ENCODE data around the gene MYH6.
"Not testable (repeated sequence)": the region's sequence is repeated elsewhere in the genome, so short reads cannot be mapped to it uniquely, and the experiment has no call there.

The MYH6 gene

DNA sequence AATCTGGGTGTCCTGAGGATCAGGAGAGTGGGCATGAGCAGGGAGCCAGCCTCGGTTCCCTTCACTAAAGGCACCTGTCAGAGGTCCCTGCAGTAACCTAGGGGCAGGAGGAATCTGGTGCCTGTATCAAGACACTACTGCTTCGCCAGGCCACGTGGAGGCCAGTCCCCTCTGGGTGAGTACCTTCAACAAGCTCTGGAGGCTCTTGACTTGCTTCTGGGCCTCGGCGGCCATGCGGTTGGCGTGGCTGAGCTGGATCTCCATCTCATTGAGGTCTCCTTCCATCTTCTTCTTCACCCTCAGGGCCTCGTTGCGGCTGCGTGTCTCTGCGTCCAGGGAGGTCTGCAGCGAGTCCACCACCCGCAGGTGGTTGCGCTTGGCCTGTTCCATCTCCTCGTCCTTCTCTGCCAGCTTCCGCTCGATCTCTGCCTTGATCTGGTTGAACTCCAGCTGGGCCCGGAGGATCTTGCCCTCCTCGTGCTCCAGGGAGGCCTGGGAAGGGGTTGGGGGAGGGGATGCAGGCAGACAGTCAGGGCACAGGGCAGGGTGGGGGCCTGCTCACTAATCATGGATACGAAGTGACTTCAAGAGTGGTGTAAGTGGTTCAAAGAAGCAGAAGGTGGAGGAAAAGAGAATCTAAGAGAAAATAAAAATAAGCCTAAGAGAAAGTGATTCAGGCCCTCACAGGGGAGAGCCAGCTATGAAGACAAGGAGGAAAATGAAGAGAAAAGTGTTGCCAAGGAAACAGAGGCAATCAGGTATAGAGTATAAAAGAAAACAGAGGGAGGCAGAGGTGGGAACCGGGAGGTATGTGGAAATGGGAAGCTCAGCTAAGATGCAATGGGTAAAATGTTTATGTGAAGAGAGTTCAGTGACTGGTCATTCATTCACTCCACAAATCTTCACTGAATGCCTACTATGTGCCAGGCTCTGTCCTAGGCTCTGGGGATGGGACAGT lies 8.0 kb upstream of the MYH6 start:
- FAIRE-seq (no peak), DNase-seq (ENCODE audit: insufficient read length, low spot score) (no peak)

DNA sequence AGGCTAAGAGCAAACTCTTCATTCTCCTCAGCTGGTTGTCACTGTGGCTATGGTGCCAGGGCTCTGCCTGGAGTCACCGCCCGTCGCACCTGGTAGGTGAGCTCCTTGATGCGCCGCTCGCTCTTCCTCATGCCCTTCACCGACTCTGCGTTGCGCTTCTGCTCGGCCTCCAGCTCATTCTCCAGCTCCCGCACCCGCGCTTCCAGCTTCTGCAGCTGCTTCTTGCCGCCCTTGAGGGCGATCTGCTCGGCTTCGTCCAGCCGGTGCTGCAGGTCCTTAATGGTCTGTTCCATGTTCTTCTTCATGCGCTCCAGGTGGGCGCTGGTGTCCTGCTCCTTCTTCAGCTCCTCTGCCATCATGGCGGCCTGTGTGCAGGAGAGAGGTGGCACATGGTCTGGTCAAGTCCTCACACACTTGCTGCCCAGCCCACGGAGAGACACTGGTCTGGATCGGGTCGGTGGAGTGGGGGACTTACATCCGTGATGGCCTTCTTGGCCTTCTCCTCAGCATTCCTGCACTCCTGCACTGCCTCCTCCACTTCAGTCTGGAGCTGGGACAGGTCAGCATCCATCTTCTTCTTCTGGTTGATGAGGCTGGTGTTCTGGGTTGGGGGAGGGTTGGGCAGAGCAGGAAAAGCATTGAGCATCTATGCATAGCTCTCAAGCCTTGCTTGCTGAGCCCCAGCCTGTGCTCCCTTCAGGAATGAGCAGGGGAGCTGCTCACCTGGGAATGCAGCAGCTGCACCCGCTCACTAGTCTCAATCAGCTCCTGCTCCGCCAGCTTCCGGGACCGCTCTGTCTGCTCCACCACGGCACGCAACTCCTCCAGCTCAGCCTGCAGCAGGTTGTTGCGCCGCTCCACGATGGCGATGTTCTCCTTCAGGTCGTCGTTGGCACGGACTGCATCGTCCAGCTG lies 7.1 kb upstream of the MYH6 start:
- DNase-seq (ENCODE audit: insufficient read length, low spot score) (no peak), FAIRE-seq (no peak)

DNA sequence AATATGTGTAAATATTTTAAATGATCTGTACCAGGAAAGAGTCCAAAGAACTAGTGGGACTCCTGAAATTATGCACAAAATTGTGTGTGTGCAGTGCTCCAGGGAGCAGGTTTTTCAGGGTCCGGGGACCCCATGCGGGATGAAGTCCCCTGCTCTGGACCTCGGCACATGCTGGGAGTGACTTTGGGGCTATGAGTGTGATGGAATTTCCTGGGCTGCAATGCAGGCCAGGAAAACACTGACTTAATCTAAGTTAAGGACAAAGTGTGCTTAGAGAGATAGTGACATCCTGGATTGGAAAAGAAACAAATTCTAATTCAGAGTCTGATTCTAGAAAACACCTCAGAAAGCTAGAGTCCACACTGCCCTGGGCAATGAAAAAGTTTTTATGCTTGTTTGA lies 6.2 kb upstream of the MYH6 start:
- FAIRE-seq (no peak), DNase-seq (ENCODE audit: insufficient read length, low spot score) (no peak)

DNA sequence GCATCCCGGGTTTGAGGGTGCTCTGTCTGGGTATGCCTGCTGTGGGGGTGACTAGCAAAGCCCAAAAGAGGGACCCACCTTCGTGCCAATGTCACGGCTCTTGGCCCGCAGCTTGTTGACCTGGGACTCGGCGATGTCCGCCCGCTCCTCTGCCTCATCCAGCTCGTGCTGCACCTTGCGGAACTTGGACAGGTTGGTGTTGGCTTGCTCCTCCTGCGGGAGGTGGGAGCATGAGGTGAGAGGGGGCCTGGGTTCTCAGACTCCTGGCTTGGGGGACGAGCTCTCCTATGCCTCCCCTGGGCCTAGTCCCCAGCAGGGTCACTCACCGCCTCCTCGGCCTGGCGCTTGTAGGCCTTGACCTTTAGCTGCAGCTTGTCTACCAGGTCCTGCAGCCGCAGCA lies 5.6 kb upstream of the MYH6 start:
- no peak for FAIRE-seq
- DNase-seq (ENCODE audit: insufficient read length, low spot score): no peak

DNA sequence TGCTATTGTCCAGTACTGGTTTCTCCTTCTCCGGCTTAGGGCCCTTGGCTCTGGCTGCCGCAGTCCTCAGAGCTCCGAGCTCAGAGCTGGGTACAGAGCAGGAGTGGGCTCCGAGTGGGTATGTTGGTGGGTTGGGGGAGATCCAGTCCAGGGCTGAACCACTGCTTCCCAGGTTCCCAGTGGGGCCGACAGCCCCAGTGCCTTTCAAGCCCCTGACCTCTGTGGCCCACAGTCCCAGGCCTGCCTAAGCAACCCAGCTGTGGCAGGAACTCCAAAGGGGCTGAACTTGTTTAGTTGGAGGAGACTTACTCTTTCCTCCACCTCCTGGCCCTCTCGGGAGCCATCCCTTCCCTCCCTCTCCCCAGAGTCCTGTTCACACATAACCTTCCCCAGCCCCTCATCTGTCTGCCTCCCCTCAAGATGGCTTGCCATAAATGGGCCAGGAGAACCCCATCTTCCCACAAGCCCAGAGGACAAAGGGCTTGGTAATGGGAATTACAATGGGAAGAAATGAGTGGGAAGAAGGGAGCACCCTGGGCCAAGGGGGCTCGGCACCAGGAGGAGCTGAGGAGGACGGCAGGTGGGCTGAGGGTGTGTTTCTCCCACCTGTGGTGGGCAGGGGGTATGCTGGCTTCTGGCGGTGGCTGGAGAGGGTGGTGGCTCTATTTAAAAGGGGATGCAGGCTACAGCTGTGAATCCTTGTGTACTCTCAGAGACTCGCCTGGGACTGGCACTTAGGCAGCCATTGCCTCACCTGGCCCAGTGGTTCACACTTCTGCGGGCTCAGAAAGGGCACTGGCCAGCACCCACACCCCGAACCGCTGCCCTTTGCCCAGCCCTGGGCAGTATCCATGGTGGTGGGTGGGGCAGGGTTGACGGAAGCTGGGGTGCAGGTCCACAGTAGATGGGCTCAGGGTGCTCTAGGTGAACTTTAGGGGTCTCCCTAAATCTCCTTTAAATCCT lies 3.8 kb upstream of the MYH6 start:
- FAIRE-seq (no peak), DNase-seq (ENCODE audit: insufficient read length, low spot score) (no peak)

DNA sequence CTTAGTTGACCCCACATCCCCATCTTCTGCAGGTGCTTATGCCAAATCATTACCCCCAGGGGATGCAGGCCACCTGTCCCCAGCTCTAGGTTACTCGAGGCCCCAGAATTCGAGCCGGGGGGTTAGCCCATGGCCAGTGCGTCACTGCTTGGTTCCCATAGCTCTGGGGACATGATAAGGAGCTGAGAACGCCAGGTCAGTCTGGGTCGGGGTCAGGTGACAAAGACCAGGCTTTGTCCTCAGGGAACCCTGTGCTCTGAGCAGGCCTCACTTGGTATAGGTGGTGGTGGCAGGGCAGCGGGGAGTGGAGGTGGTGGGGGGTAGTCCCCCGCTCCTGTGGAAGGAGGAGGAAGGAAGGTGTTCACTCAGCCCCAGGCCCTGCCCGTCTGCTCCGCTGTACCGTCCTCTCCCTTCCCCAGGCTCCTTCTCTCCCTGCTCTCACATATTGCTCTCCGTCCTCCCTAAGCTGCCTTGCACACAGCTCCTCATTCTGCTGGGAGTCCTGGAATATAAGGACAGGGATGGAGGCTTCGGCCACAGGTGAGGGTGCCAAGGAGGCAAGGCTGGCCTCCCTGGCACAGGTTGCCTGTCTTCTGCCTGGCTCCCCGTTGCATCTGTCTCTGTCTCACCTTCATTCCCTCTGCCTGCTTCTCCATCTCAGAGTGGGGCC lies 2.0 kb upstream of the MYH6 start:
- DNase-seq (ENCODE audit: insufficient read length, low spot score) (no peak), FAIRE-seq (no peak)

DNA sequence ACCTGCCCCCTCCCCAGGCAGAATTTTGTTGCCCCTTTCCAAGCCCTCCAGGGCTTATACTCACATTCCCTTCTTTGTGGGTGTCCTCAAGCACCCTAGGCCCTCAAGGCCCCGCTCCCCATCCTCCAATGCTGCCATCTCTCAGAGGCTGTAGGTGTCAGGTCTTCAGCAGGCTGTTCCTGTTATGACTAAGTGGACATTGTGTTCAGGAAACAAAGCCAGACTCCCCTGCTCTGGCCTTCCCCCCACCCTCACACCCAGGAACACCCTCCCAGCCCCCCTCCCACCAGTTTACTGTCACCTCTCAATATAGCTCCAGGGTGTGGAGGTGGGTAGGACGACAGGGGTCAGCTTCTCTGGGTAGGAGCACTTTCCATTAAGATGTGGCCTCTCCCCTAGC lies 1.4 kb upstream of the MYH6 start:
- FAIRE-seq: no peak
- DNase-seq (ENCODE audit: insufficient read length, low spot score): no peak

DNA sequence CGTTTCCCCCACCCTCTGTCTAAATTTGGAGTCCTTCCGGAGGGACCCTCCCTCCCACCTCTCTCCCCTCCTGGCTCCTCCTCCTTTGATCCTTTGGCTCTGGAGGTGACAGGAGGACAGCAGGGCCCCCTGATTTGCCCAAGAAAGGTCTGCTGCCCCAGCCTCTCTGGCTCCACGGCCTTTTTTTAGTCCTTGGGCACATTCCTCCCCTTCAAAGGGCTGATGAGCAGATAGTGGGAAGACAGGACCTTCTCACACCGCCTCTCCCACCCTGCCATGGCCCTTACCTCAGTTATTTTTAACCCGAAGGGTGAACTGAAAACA lies 196 bp upstream of the MYH6 start:
- no peak for FAIRE-seq
- no peak for DNase-seq (ENCODE audit: insufficient read length, low spot score)

DNA sequence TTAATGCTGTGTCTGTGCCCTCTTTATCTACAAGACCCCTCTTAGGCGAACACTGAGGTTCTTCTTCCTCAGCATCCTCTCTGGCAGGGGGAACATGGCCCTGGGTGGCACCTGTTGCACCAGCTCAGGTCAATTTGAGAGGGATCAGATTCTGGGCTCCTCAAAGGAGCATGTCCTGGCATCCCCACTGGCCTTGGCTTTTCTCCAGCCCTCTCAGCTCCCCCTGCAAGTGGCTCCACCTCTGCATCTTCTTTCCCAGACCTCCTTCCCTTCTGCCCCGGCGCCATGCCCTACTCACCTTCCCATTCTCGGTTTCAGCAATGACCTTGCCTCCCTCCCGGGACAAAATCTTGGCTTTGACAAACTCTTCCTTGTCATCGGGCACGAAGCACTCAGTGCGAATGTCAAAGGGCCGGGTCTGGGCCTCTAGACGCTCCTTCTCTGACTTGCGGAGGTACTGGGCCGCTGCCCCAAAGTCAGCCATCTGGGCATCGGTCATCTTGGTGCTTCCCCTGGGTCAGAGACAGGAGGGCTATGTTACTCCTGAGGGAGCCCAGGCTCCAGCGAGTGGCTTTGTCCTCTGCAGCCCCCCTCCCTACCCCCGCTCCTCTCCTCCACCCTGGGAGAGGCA lies 1.2 kb downstream of the MYH6 start:
- no peak for DNase-seq (ENCODE audit: insufficient read length, low spot score)
- FAIRE-seq: no peak

DNA sequence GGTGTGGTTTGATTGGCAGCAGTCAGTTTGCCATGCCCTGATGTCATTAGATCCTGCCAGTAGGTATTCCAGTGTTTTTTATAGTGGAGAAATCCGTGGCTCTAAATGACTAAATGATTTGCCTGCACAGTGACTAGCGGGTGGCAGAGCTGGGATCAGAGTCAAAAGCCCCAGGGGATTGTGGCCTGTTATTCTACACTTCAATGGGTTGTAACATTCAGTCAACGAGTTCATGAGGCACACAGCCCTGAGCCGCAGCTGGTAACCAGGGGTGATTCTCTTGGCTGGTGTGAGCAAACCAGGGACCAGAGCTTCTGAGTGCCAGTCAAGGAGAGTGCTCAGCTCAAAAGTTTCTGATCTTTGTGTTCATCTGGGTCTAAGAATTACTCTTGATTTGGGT lies 1.8 kb downstream of the MYH6 start:
- FAIRE-seq: no peak
- DNase-seq (ENCODE audit: insufficient read length, low spot score): no peak

DNA sequence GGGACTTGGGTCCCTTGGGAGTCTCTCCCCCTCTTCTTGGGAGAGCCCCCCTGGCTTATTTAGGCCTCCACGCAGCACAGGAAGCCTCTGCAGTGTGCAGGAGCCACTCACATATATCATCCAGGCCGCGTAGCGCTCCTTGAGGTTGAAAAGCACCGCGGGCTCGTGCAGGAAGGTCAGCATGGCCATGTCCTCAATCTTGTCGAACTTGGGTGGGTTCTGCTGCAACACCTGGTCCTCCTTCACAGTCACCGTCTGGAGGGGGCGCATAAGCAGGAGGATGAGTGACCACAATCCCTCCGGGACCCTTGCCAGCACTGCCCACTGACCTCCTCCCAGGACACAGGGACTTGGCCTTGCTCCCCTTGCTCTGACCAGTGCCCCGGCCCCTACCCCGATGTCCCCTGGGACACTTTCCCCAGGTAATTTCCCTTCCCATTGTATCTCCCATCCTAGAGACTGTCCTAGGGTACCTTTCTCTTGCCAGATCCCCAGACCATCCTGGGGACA lies 2.5 kb downstream of the MYH6 start:
- no peak for FAIRE-seq
- DNase-seq (ENCODE audit: insufficient read length, low spot score): no peak

DNA sequence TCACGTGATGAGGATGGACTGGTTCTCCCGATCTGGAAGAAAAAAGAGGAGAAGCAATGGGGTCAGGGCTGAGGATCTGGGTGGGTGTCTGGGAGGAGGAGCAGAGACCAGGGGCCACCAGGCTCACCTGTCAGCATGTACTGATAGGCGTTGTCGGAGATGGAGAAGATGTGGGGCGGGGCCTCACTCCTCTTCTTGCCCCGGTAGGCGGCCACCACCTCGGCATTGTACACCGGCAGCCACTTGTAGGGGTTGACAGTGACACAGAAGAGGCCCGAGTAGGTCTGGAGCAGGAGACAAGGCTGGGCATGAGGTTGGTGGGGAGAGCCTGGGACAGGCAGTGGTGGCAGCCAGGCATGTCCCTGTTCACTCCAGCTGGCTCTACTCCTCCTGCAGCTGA lies 3.0 kb downstream of the MYH6 start:
- DNase-seq (ENCODE audit: insufficient read length, low spot score) (no peak), FAIRE-seq (no peak)

DNA sequence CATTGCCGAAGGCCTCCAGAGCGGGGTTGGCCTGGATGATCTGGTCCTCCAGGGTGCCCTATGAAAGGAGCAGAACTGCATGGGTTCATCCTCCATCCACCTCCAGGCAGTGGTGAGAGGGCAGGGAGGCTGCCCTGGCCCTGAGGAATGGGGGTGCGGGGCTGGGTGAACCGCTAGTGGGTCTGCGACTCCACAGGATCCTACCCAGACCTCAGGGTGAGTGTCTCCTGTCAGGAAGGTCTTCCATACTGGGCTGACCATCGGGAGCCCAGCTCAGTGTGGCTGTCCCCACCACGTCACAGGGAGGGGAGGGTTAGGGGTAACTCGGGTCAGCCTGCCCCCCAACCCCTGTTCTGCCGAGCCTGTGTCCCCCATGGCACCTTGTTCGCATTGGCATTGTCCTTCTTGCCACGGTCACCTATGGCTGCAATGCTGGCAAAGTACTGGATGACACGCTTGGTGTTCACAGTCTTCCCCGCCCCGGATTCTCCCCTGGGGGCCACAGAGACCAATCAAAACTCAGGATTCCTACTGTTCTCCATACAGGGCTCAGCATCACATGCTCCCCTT lies 3.7 kb downstream of the MYH6 start:
- FAIRE-seq (no peak), DNase-seq (ENCODE audit: insufficient read length, low spot score) (no peak)

DNA sequence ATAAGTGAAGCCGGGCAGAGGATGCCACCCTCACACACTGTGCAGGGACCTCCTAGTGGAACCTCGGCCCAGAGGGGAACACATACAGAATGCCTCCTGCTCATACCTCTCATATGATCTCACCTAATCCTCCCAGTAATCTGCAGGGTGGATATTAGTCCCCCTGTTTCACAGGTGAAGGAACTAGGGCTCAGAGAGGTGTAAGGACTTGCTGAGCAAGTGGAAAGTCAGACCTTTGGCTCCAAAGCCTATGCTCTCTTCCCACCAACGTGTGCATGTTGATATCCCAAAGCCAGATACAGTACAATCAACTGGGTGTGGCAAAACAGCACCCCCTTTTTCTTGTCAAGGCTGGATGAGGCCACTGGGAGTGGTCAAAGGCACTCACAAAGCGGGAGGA lies 4.2 kb downstream of the MYH6 start:
- no peak for DNase-seq (ENCODE audit: insufficient read length, low spot score)
- FAIRE-seq: no peak

DNA sequence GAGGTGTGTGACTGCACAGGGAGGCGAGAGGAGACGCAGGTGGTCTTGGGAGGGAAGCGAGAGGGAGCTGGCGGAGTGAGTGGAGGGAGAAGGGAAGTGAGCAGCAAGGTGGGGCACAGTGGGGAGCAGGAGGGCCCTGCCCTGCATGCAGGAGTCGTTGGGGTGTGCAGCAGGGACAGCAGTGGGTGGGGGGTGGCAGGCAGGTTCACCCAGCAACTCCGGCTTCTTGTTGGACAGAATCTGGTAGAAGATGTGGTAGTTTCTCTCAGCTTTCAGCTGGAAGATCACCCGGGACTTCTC lies 5.0 kb downstream of the MYH6 start:
- FAIRE-seq (no peak), DNase-seq (ENCODE audit: insufficient read length, low spot score) (no peak)

DNA sequence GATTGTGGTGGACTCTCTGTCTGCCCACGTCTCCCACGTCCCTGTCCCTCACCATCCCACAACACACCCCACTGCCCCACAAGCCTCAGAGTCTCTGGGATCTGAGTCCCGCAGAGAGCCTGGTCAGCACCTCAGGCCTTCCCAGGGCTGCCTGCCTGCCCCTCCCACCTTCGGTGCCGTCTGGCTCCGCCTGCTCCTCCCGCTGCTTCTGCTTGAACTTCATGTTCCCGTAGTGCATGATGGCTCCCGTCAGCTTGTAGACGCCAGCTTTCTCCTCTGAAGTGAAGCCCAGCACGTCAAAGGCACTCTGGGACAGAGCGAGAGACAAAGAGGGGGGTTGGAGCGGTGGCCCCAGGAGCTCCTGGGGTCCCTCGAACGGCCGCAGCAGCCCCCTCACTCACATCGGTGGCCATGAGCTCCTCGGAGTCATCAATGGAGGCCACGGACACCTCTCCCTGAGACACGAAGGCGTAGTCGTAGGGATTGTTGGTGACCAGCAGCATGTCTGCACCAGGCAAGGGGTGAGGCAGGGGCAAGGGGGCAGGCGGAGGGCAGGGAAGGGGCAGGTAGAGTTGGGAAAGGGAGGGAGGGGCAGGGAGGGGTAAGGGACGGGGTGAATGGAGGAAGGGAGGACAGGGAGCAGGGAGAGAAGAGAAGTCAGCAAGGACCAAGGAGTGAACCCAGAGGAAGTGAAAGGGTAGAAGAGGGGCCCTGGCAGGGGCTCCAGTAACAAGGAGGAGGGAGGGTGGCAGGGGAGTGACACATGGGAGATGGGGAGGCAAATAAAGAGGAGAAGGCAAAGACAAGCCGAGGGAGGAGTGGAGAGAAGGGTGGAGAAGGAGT lies 5.6 kb downstream of the MYH6 start:
- no peak for FAIRE-seq

DNA sequence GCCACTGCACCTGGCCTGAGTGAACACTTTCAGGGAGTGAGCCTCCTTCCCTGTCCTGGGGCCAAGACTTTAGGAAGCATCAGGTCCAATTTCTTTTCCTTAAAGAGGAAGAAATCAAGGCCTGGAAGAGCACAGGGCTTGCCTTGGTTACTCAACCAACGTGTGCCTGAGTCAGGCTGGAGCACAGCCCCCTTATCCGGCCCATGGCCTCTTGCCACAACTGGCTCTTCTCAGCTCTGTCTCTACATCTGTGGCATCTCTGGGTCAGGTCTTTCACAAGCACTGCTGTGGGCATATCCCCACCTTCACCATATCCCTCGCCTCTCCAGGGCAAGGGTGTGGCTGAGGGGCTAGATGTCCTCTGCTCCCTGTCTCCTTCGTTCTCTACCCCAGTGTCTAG lies 6.8 kb downstream of the MYH6 start:
- FAIRE-seq (no peak), DNase-seq (ENCODE audit: insufficient read length, low spot score) (no peak)

More for the DNA sequence above, 5.6 kb downstream of the MYH6 start:
- no peak for DNase-seq (ENCODE audit: insufficient read length, low spot score)

DNA sequence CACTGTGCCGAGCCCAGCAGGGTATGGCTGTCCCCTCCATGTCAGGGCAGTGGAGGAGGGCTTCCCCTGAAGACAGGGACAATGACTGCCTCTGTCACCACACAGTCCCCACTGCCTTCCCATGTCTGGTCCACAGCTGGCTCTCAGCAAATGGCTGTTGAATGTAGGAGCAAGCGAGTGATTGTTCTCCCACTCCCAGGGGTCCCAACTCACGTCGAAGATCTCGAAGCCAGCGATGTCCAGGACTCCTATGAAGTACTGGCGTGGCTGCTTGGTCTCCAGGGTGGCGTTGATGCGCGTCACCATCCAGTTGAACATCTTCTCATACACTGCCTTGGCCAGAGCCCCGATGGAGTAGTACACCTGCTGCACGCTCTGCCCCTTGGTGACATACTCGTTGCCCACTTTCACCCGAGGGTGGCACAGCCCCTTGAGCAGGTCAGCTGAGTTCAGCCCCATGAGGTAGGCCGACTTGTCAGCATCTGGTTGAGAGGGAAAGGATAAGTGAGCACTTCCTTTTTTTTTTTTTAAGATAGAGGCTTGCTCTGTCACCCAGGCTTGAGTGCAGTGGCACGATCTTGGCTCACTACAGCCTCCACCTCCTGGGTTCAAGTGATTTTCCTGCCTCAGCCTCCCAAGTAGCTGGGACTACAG lies 7.5 kb downstream of the MYH6 start:
- FAIRE-seq; DNase-seq (ENCODE audit: insufficient read length, low spot score): not testable (repeated sequence)
